Islet of Langerhans (tissue), 1 donor: ENCODE results near the gene SH3GL2.
A peak's percentile ranks its signal among the peaks of the same experiment; 100 is the strongest.

Experiments
- FAIRE-seq: peaks from one replicate; lab custom pipeline; 2011; peaks lifted over from hg19 to GRCh38; lab: Jason Lieb, UNC

The SH3GL2 gene

DNA sequence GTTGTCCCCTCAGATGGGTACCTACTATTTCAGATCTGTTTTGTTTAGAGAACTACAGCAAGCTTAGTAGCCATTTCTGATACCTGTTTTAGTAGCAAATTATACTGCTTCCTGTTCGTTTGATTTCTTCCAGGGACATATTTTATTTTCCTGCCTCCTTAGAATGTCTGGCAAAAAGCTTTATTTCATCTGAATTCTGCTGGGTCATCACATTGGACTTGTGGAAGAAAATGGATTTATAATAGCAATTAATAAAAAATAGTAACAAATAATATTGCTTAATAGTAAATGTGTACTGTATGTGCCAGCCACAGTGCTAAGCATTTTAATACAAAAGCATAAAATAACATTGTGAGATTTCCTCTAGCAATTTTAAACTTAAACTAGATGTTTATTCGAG lies 79.4 kb downstream of the SH3GL2 start:
- FAIRE-seq = no peak

DNA sequence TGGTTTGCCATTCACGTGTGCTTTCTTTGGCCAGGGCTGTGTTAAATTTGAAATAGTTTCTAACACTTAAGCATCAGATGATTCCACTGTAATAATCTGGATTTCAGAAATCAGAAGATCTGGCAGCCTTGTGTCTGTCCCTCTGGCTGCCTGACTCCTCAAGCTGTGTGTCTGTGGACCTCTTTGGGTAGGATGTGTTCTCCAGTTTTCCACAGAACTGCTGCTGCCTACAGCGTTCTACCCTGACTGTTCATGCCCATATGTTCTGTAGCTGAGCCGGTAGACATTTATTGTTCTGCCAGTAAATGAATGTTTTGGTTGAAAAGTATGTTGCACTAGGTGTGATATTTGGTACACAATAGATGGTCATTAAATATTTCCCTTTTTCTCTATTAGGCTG lies 81.3 kb downstream of the SH3GL2 start:
- no peak for FAIRE-seq

- no peak for FAIRE-seq
These were observed 86.6 kb downstream of the SH3GL2 start for GRCh38 chr9:17665450-17665849.

DNA sequence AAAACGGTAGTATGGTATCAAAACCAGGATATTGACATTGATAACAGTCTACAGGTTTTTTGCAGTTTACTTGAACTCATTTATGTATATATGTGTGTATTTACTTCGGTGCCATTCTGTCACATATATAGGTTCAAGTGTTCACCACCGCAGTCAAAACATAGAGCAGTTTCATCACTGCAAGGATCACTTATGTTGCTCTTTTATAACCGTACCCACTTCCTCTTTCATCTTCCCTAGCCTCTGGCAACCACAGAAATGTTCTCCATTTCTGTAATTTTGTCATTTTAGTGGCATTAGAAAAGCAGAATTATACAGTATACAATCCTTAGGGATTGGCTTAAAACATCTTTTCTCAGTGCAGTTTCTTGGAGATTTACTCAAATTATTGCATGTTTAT lies 90.3 kb downstream of the SH3GL2 start:
- no peak for FAIRE-seq

DNA sequence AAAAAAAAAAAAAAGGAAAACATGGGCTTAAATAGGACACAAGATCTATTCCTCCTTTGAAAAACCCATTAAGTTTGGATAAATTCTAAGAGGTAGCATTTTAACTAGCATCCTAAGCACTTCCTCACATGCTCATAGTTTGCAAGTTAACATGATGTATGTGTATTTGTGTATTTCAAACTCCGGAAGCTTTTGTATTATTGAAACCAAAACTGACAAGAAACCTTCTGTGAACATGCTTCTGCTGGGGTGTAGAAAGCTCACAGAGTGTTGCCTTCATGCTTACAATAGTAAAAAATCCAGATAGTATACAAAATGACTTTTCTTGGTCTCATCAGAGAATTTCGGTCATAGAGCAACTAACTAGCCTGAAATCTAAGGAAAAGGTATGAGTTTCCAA lies 103.8 kb downstream of the SH3GL2 start:
- no peak for FAIRE-seq

DNA sequence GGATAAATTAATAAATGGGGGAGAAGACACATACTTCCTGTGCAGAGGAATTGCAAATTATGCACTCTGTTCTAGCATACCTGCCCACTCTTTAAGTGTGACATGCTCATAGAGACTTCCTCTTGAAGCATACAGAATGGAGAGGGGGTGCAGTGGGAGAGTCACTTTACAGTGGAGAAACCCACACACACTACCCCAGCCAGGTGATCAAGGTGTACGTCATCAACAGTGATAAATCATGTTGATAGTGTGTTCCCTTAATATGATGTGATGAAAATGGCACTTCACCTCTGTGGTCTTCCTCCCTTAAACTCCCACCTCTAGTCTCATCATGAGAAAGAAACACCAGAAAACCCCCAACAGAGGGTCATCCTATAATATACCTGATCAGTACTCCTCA lies 110.0 kb downstream of the SH3GL2 start:
- FAIRE-seq = no peak

DNA sequence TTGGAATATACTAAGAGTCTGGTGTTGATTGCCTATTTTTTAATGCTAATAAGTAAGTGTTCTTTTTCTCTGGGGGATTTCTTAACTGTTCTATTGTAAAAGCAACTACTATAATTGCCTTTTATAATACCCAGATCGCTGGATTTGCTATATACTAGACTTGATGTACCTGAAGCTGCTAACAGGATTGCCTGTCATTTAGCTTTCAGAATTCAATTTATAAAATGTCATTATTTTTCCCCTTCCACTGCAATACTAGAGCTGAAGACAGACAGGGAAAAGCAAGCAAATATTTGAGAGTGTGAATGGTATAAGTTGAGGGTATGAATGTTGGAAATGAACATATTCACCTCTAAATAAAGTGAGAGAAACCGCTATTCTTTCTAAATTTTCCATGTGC lies 115.5 kb downstream of the SH3GL2 start:
- no peak for FAIRE-seq

- no peak for FAIRE-seq
These were observed 116.6 kb downstream of the SH3GL2 start for GRCh38 chr9:17695482-17695881.

DNA sequence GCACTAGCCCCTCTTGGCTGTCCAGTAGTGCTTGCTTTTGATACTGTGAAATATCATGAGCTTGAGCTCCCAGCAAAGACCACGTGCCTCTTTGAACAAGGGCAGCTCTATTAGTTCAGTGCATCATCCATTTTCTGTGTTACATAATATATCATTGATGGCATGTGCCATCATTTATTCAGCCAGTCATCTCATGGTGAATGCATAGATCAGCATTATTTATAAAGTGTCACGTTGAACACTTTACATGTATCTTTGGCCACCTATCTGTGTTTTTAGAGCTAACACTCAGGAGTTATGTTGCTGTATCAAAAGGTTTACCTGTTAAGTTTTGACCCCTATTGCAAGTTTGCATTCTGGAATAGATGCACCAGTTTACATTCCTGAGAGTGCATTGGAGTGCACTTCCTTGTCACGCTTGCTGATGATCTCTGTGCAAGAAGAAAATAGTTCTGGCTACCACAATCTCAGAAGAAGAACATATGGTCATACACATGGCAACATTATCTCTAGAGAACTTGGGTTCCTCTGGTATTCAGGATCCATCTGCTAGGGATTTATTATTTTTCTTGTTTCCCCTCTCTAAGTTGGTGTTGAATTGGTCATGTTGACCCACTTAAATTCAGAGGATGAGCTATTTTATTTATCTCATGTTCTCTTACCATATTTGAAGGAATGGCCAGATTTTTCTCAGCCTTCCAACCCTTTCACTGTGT lies 120.9 kb downstream of the SH3GL2 start:
- no peak for FAIRE-seq

DNA sequence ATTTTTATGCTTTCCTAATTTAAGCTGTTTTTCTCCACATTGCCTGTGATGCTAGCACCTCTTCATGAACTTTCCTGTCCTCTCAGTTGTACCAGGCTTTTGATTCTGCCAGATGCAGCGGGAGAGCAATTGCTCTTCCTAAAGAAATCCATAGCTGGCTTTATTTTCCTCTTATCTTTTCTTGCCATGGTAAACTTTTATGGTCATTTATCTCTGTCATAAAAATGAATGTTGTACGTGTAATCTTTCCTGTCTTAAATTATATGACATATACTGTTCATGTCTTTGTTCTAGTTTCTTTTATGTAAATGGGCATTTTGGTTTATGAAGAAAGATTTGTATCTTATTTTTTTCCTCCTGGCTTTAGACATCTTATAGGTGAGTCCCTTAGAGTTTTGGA lies 127.5 kb downstream of the SH3GL2 start:
- FAIRE-seq = no peak

- no peak for FAIRE-seq
These were observed 140.2 kb downstream of the SH3GL2 start for GRCh38 chr9:17719053-17719452.

GRCh38 chr9:17721954-17722353 lies 143.1 kb downstream of the SH3GL2 start:
- no peak for FAIRE-seq

DNA sequence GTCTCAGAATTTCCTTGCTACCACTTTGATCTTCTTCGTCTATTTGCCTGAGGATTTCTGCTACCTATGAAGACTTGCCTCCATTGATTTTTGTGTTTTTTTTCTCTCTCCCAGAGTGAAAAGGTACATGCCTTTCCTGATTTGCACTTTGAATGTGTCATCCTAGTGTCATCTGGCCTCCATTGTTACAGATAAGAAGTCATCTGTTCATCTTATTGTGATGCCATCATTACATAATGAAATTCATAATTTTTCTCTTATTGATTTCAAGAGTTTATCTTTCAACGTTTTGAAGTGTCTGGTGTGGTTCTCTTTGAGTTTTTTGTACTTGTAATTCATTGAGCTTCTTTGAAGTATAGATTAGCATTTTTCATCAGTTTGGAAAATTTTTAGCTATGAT lies 144.8 kb downstream of the SH3GL2 start:
- no peak for FAIRE-seq

- FAIRE-seq = no peak
These were observed 146.6 kb downstream of the SH3GL2 start for GRCh38 chr9:17725399-17726010.

DNA sequence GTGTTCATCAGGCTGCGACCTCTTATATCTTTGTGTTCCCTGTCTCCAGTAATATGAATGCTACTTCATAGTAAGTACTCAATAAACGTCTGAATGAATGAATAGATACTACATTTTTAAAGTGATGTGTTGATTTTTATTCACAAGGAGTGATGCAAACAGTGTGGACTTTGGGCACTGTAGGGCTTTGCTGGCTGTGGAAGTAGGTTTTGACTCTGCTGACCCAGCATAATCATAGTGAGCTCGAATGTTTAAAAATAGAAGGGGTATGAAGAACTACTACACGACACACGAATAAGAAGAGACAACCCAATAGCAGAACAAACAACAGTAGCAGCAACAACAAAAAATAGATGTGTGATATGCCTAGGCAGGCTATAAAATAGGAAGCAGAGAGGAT lies 147.4 kb downstream of the SH3GL2 start:
- FAIRE-seq = no peak

DNA sequence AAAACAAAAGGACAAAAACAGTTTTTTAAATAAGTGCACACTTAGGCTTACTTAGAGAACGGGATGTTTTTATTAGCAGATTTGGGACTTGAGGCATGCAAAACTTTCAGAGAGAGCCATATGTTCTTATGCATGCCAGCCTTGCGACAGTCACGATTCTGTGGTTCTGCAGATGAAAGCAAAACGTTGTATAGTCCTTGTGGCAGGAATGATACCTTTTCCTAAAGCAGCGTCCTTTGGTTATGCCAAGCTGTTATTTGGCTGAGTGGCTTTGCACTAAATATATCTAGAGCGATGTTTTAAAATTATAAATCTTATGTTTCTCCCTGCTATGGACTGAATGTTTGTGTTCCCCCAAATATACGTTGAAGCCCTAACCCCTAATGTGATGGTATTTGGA lies 152.0 kb downstream of the SH3GL2 start:
- no peak for FAIRE-seq

GRCh38 chr9:17731308-17731707 lies 152.4 kb downstream of the SH3GL2 start:
- no peak for FAIRE-seq

- FAIRE-seq = no peak
These were observed 155.8 kb downstream of the SH3GL2 start for GRCh38 chr9:17734674-17735073.

GRCh38 chr9:17735859-17736258 lies 157.0 kb downstream of the SH3GL2 start:
- no peak for FAIRE-seq

DNA sequence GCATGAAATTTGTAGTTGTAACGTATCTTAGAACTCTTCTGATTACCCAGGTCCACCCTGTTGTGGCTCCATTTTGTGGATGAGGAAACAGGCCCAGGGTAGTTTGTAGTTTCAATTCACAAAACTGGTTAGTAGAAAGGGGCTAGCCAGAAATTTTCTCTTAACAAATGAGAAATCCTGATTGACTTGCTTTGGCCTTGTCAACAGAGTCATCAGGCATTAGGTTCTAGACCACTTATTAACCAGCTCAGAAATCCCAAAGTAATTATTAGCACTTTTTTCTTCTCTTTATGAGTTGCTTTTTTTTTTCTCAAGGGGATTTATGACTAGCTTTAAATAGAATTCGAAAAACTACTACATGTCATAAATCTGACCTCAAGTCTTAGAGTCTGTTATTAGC lies 160.2 kb downstream of the SH3GL2 start:
- FAIRE-seq = no peak

- FAIRE-seq = no peak
These were observed 160.9 kb downstream of the SH3GL2 start for GRCh38 chr9:17739736-17740135.

GRCh38 chr9:17742067-17742466 lies 163.2 kb downstream of the SH3GL2 start:
- FAIRE-seq = peak; percentile 17

DNA sequence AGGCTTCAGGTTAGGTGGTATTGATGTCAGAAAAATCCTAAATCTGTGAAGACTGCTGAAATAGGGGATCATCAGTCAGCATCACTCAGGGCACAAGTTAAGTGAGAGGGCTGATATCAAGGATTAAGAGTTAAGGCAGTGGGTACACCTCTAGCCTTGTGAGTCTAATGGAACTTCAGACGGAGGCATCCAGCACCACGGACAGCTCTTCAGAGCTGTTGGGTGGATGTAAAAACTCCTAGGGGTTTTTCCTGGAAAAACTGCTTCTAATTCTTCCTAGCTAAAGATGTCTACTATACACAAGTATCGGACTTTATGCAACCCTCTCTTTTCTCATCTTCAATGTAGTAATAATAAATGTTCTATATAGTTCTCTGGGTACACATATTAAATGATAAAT lies 165.9 kb downstream of the SH3GL2 start:
- no peak for FAIRE-seq

DNA sequence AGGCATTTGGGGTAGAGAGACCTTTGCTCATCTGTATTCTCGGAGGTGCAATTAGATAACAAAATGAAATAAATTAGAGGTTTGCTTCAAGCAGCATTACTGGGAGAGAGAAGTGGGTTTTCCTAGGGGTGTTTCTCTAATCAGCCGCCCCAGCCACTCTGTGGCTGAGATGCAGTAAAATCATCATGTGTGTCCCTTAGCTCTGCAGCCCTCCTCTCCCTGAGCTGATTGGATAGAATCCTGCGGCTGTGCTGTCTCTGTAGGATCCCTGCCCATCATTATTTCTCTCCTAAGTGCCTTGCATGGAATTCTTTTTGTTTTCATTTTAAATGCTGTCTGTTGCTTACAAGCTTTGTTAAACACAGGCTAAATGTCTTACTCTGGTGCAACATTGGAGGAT lies 171.4 kb downstream of the SH3GL2 start:
- FAIRE-seq = no peak
